Bronchial epithelial cell (primary cell): ENCODE measurements around the gene PIGZ. TPM values are rescaled to one million over a fixed set of nuclear protein-coding genes. Genes with fewer than 3 reads are reported as not detected.

Source experiments
- DNase-seq: peaks from one replicate; pipeline ENCODE4 v3.0.0-alpha.2; 2010; ENCODE audit warnings: low read depth
- FAIRE-seq: peaks from 2 replicates; lab custom pipeline; 2011; peaks lifted over from hg19 to GRCh38; lab: Jason Lieb, UNC
- H3K27me3 ChIP-seq: 2 replicates; pipeline ENCODE4 v1.5.1; 2011; ENCODE audit warnings: low read length; ENCODE audit not compliant: control insufficient read depth, insufficient read depth
- H3K36me3 ChIP-seq: 2 replicates; pipeline ENCODE4 v1.5.1; 2011; ENCODE audit warnings: low read length; ENCODE audit not compliant: control insufficient read depth, insufficient read depth
- H3K4me3 ChIP-seq: 2 replicates; pipeline ENCODE4 v1.5.1; 2011; ENCODE audit warnings: mild to moderate bottlenecking, low read depth, low read length, control low read depth
- CTCF ChIP-seq: IDR thresholded peaks from 2 replicates; pipeline ENCODE4 v1.5.1; 2011; ENCODE audit warnings: mild to moderate bottlenecking, moderate library complexity, low read length, control low read depth, inconsistent platforms; ENCODE audit not compliant: insufficient read depth, severe bottlenecking
- total RNA-seq: library from RNA; depleted of rRNA; stranded (reverse); fragments of >200 nt; gene quantifications from 2 replicates; pipeline ENCODE4 v1.2.1, GENCODE V29; 2014

Gene PIGZ
- total RNA-seq, 1 donor from 2014 or later = 1.6 TPM

- H3K27me3 ChIP-seq = no peaks in the 10 kb centered on the region
- TF ChIP-seq CTCF = no peak
- no peak overlapping the region for H3K4me3 ChIP-seq
- no peaks in the 10 kb centered on the region for H3K36me3 ChIP-seq
- no peak for FAIRE-seq
- no peak for DNase-seq
Observed at GRCh38 chr3:196965804-196966173, 2.8 kb downstream of the PIGZ start.

GRCh38 chr3:196965112-196965803 lies 3.4 kb downstream of the PIGZ start:
- no peaks in the 10 kb centered on the region for H3K36me3 ChIP-seq
- DNase-seq (no peak), FAIRE-seq (no peak)
- H3K27me3 ChIP-seq = no peaks in the 10 kb centered on the region
- no peak overlapping the region for H3K4me3 ChIP-seq
- no peak for TF ChIP-seq CTCF

- DNase-seq = no peak
- TF ChIP-seq CTCF = no peak
- H3K27me3 ChIP-seq = no peaks in the 10 kb centered on the region
- no peak for FAIRE-seq
- H3K4me3 ChIP-seq = no peak overlapping the region
- no peaks in the 10 kb centered on the region for H3K36me3 ChIP-seq
Observed at GRCh38 chr3:196963631-196963953, 5.0 kb downstream of the PIGZ start.

- FAIRE-seq (no peak), DNase-seq (no peak)
- Histone ChIP-seq H3K4me3 (no peak overlapping the region), H3K36me3 (no peaks in the 10 kb centered on the region), H3K27me3 (no peaks in the 10 kb centered on the region)
- no peak for TF ChIP-seq CTCF
Observed at GRCh38 chr3:196962930-196963630, 5.6 kb downstream of the PIGZ start.

- FAIRE-seq (no peak), DNase-seq (no peak)
- H3K36me3 ChIP-seq = no peaks in the 10 kb centered on the region
- no peak overlapping the region for H3K4me3 ChIP-seq
- no peaks in the 10 kb centered on the region for H3K27me3 ChIP-seq
- no peak for TF ChIP-seq CTCF
Observed at GRCh38 chr3:196962108-196962929, 6.3 kb downstream of the PIGZ start.
